ENCODE results near the gene GABBR2. TPM values are rescaled to one million over a fixed set of nuclear protein-coding genes. Genes with fewer than 3 reads are reported as not detected.

Gene GABBR2
- total and polyA plus RNA-seq, 12 donors, result under 0.01 to 1.3 (median 0.45) TPM

DNA sequence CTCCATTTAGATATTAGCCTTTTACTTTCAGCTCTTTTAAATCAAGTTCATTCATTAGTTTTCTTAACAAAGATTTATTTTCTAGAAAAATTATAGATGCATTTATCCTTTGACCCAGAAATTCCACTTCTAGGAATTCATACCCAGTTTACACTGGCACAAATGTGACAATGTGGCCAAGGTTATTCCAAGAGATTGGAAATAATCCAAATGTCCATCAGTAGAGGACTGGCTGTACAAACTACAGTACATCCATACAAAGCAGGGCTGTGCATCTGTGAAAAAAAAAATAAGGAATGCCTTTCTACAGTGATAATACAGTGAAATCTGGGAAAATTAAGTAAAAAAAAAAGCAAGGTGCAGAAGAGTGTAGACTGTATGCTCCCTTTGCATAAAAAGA is 149.2 kb downstream of the GABBR2 start:
- DNase-seq (no peak), ATAC-seq (peak in 1 of 8 donors; percentile 82)
- no peaks in the 10 kb centered on the region for H3K9me3 ChIP-seq
- intact Hi-C loops (cut with DNase I), result no loop called here
- no peak for TF ChIP-seq CTCF (IDR thresholded peaks at IDR 0.05)
- H3K27me3 ChIP-seq, result peaks cover 0 to 10% (median 0%) of the 10 kb centered on the region in 7 donors
- no peak overlapping the region for H3K27ac ChIP-seq
- H3K4me3 ChIP-seq, result no peak overlapping the region
- H3K4me1 ChIP-seq, result peaks cover 0 to 4% (median 0%) of the 10 kb centered on the region in 9 donors
- H3K36me3 ChIP-seq, result no peaks in the 10 kb centered on the region

DNA sequence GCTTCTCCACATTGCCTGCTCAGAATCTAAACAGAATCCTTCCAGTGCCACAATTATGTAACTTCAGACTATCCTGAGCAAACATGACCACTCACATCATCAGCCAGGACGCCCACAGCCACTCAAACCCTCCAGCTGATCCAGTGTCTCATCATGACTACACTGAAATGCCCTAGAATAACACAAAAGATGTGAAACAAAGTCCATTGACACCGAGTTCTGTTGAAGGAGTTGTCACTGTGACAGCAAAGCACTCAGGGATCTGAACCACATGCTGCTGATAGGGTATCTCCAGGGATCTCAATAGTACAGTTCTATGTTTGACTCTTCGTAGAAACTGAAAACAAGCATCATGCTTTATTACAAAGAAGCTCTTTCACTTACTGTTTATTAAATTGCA is 150.2 kb downstream of the GABBR2 start:
- peak in 1 of 8 donors; percentile 49 for ATAC-seq
- H3K9me3 ChIP-seq, result no peaks in the 10 kb centered on the region

DNA sequence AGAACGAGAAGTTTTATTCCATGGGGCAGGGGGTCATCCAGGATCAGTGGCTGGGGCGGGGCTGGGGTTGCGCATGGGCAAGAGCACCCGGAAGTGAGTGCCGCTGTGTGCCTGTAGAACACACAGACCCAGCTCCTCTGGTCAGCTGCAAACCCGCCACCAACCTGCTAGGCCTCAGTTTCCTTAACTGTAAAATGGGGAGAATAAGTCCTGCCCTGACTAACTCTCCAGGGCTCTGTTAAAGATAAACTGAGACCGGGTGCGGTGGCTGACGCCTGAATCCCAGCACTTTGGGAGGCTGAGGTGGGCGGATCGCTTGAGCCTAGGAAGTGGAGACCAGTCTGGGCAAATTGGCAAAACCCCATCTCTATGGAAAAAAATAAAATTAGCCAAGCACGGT is 152.2 kb downstream of the GABBR2 start:
- Histone ChIP-seq H3K4me3 (no peak overlapping the region), H3K9me3 (no peaks in the 10 kb centered on the region), H3K27me3 (peaks cover 0 to 10% (median 0%) of the 10 kb centered on the region in 7 donors), H3K4me1 (peaks cover 0 to 4% (median 0%) of the 10 kb centered on the region in 9 donors), H3K36me3 (no peaks in the 10 kb centered on the region), H3K27ac (no peak overlapping the region)
- intact Hi-C loops (cut with DNase I), result no loop called here
- TF ChIP-seq CTCF (IDR thresholded peaks at IDR 0.05), result no peak
- ATAC-seq (no peak), DNase-seq (no peak)
- WGBS, 2 donors, result 86 to 91% methylated on average over 12 of the region's 12 CpGs

More for the DNA sequence above, 150.2 kb downstream of the GABBR2 start:
- Histone ChIP-seq H3K27ac (no peak overlapping the region), H3K4me1 (peaks cover 0 to 4% (median 0%) of the 10 kb centered on the region in 9 donors), H3K27me3 (peaks cover 0 to 10% (median 0%) of the 10 kb centered on the region in 7 donors), H3K36me3 (no peaks in the 10 kb centered on the region), H3K4me3 (no peak overlapping the region)
- DNase-seq, result no peak
- WGBS, 2 donors, result 42 to 50% methylated on average over 3 of the region's 3 CpGs
- intact Hi-C loops (cut with DNase I), result no loop called here
- TF ChIP-seq CTCF (IDR thresholded peaks at IDR 0.05), result no peak

GRCh38 chr9:98555651-98556465 is 152.9 kb downstream of the GABBR2 start:
- no peak overlapping the region for H3K27ac ChIP-seq
- no peak for TF ChIP-seq CTCF (IDR thresholded peaks at IDR 0.05)
- peaks cover 0 to 10% (median 0%) of the 10 kb centered on the region in 7 donors for H3K27me3 ChIP-seq
- no peak overlapping the region for H3K4me3 ChIP-seq
- ATAC-seq (no peak), DNase-seq (no peak)
- intact Hi-C loops (cut with DNase I), result no loop called here
- H3K4me1 ChIP-seq, result peaks cover 0 to 4% (median 0%) of the 10 kb centered on the region in 9 donors
- WGBS, 2 donors, result 81 to 86% methylated on average over 10 of the region's 10 CpGs
- no peaks in the 10 kb centered on the region for H3K9me3 ChIP-seq
- no peaks in the 10 kb centered on the region for H3K36me3 ChIP-seq
